H1 (cell line): ENCODE data around the gene ATXN2L.

Source experiments
- EP300 ChIP-seq, 2 experiments: IDR thresholded peaks; 1 replicate in 1 of 2; 2 replicates in 1 of 2; pipeline ENCODE4 v1.6.1; 2011 to 2012; ENCODE audit warnings: low read depth in 2 of 2, low read length in 2 of 2, mild to moderate bottlenecking in 2 of 2, borderline replicate concordance in 1 of 2, inconsistent platforms in 1 of 2, moderate library complexity in 1 of 2
- EZH2 ChIP-seq: fragments of 200-600 bp; sonication (generic); IDR thresholded peaks from 2 replicates; pipeline ENCODE4 v1.7.1; 2012; ENCODE audit warnings: low read depth, mild to moderate bottlenecking, moderate library complexity, low read length, inconsistent platforms; ENCODE audit not compliant: severe bottlenecking
- GTF2F1 ChIP-seq: IDR thresholded peaks from 2 replicates; pipeline ENCODE4 v1.6.1; 2012; ENCODE audit warnings: low read depth, low read length, improper control_type of control experiment, borderline replicate concordance
- POLR2A ChIP-seq, 2 experiments: IDR thresholded peaks; 1 replicate in 1 of 2; 2 replicates in 1 of 2; pipeline ENCODE4 v1.6.1; 2011; ENCODE audit warnings: low read depth in 2 of 2, low read length in 2 of 2, mild to moderate bottlenecking in 2 of 2; ENCODE audit errors: control extremely low read depth in 1 of 2
- RAD21 ChIP-seq, 2 experiments: IDR thresholded peaks in 1 of 2; conservative IDR thresholded peaks in 1 of 2; 2 replicates each; pipeline ENCODE4 v1.6.1; 2011; ENCODE audit warnings: low read depth in 2 of 2, low read length in 2 of 2, improper control_type of control experiment in 1 of 2, inconsistent platforms in 1 of 2, mild to moderate bottlenecking in 1 of 2, moderate library complexity in 1 of 2
- RNF2 ChIP-seq: fragments of 200-900, 300-1000 bp; sonication (generic); IDR thresholded peaks from 2 replicates; pipeline ENCODE4 v1.7.1; 2016; ENCODE audit warnings: borderline replicate concordance, low read depth, mild to moderate bottlenecking, antibody characterized with exemption, low read length; ENCODE audit not compliant: poor library complexity, severe bottlenecking; ENCODE audit errors: missing control alignments
- RXRA ChIP-seq: IDR thresholded peaks from 2 replicates; pipeline ENCODE4 v1.6.1; 2011; ENCODE audit warnings: low read depth, mild to moderate bottlenecking, low read length, moderate library complexity; ENCODE audit not compliant: insufficient read depth
- TF ChIP-seq, protein P1 (sequence below): IDR thresholded peaks from 2 replicates; pipeline ENCODE4 v1.6.1; 2012; ENCODE audit warnings: inconsistent platforms
- TF ChIP-seq, protein P2 (sequence below), 3 experiments: IDR thresholded peaks; 1 replicate in 2 of 3; 2 replicates in 1 of 3; pipeline versions ENCODE4 v1.5.1 to v1.6.1; 2011; ENCODE audit warnings: low read length in 3 of 3, mild to moderate bottlenecking in 3 of 3, inconsistent platforms in 2 of 3, low read depth in 1 of 3, moderate library complexity in 1 of 3; ENCODE audit not compliant: insufficient read depth in 1 of 3; ENCODE audit errors: control extremely low read depth in 1 of 3

DNA sequence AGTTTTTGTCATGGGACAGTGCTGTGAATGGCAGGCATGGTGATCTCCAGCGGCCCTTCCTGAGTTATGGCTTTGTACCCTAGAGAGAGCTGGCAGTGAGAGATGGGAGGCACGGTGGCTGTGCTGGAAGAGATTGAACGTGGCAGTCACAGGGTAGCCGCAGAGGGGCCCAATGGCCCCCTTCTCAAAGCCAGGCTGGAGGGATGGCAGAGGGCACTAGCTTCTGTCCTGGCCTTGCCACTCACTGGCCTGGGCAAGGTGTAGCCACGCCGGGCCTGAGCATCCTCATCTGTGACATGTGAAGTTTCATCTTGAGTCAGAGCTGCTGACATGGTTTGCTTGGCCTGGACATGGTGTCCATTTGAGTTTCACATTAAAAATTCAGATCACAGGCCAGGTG lies 51.6 kb downstream of the ATXN2L start:
- TF ChIP-seq, protein P1, sequence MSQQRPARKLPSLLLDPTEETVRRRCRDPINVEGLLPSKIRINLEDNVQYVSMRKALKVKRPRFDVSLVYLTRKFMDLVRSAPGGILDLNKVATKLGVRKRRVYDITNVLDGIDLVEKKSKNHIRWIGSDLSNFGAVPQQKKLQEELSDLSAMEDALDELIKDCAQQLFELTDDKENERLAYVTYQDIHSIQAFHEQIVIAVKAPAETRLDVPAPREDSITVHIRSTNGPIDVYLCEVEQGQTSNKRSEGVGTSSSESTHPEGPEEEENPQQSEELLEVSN, result no peak
- TF ChIP-seq EZH2 (no peak), RAD21 (IDR thresholded peaks at IDR 0.05 in 1 of 2, conservative IDR thresholded peaks at IDR 0.05 in 1 of 2; ENCODE audit: low read depth in 2 of 2, low read length in 2 of 2) (no peak), GTF2F1 (no peak), RNF2 (no peak), RXRA (no peak), EP300 (IDR thresholded peaks at IDR 0.05; ENCODE audit: borderline replicate concordance in 1 of 2, low read depth in 2 of 2, low read length in 2 of 2) (no peak), POLR2A (IDR thresholded peaks at IDR 0.05; ENCODE audit: control extremely low read depth in 1 of 2, low read depth in 2 of 2, low read length in 2 of 2) (no peak)
- TF ChIP-seq, protein P2, sequence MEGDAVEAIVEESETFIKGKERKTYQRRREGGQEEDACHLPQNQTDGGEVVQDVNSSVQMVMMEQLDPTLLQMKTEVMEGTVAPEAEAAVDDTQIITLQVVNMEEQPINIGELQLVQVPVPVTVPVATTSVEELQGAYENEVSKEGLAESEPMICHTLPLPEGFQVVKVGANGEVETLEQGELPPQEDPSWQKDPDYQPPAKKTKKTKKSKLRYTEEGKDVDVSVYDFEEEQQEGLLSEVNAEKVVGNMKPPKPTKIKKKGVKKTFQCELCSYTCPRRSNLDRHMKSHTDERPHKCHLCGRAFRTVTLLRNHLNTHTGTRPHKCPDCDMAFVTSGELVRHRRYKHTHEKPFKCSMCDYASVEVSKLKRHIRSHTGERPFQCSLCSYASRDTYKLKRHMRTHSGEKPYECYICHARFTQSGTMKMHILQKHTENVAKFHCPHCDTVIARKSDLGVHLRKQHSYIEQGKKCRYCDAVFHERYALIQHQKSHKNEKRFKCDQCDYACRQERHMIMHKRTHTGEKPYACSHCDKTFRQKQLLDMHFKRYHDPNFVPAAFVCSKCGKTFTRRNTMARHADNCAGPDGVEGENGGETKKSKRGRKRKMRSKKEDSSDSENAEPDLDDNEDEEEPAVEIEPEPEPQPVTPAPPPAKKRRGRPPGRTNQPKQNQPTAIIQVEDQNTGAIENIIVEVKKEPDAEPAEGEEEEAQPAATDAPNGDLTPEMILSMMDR (IDR thresholded peaks at IDR 0.05; ENCODE audit: control extremely low read depth in 1 of 3, insufficient read depth in 1 of 3, low read depth in 1 of 3, low read length in 3 of 3), result no peak
